IMR-90 (cell line): ENCODE data around the gene A4GALT. TPM values are rescaled to one million over a fixed set of nuclear protein-coding genes. Genes with fewer than 3 reads are reported as not detected.
A peak's percentile ranks its signal among the peaks of the same experiment; 100 is the strongest.

Experiments used
- ATAC-seq: fragments of 200-7000 bp; cut with Tn5 transposase; 2 replicates; pipeline ENCODE4 v1.9.1; 2020; ENCODE audit warnings: low read depth, mild to moderate bottlenecking, moderate library complexity
- BruUV-seq: library from RNA; stranded (reverse); fragments of 400-500 nt; replicated peaks from 2 replicates; lab custom pipeline; 2021; lab: Mats Ljungman, UMichigan
- CTCF ChIA-PET: fragments of 300-600 bp; formaldehyde crosslinking; extraction: SDS; loops from one replicate; lab custom pipeline; 2021; ENCODE audit warnings: antibody characterized with exemption; lab: Yijun Ruan, JAX
- POLR2A ChIA-PET: fragments of 300-600 bp; sonication (Branson Sonifier 250); formaldehyde crosslinking; loops from one replicate; lab custom pipeline; 2022; ENCODE audit warnings: antibody characterized with exemption; ENCODE audit not compliant: unreplicated experiment; lab: Charles Lee
- DNase-seq: peaks from one replicate; pipeline ENCODE4 v3.0.0; 2013
- H2AFZ ChIP-seq: replicated peaks from 2 replicates; pipeline ENCODE3; 2013; ENCODE audit warnings: low read length, mild to moderate bottlenecking; ENCODE audit not compliant: poor library complexity
- H2AK5ac ChIP-seq: 2 replicates; pipeline ENCODE4 v1.6.1; 2013; ENCODE audit warnings: low read depth, low read length, inconsistent platforms
- H2AK9ac ChIP-seq: replicated peaks from 2 replicates; pipeline ENCODE3; 2013; ENCODE audit warnings: mild to moderate bottlenecking, low read depth, low read length, moderate library complexity; ENCODE audit not compliant: poor library complexity
- H2BK120ac ChIP-seq: 2 replicates; pipeline ENCODE4 v1.6.1; 2013; ENCODE audit warnings: low read depth, low read length, inconsistent platforms
- H2BK15ac ChIP-seq: 3 replicates; pipeline ENCODE4 v1.6.1; 2013; ENCODE audit warnings: low read depth, low read length, inconsistent platforms
- H2BK20ac ChIP-seq: 2 replicates; pipeline ENCODE4 v1.6.1; 2013; ENCODE audit warnings: low read depth, mild to moderate bottlenecking, inconsistent platforms, low read length, moderate library complexity
- H2BK5ac ChIP-seq: 2 replicates; pipeline ENCODE4 v1.6.1; 2013; ENCODE audit warnings: mild to moderate bottlenecking, low read depth, low read length, inconsistent platforms; ENCODE audit not compliant: poor library complexity, severe bottlenecking
- H3K14ac ChIP-seq: replicated peaks from 2 replicates; pipeline ENCODE4 v1.6.1; 2013; ENCODE audit warnings: low read depth, low read length, inconsistent platforms
- H3K18ac ChIP-seq: 2 replicates; pipeline ENCODE4 v1.6.1; 2013; ENCODE audit warnings: low read depth, low read length, control low read depth
- H3K23ac ChIP-seq: 2 replicates; pipeline ENCODE4 v1.6.1; 2013; ENCODE audit warnings: low read depth, low read length, inconsistent platforms
- H3K27ac ChIP-seq: 2 replicates; pipeline ENCODE4 v1.5.1; 2013; ENCODE audit warnings: mild to moderate bottlenecking, control low read depth, low read length; ENCODE audit not compliant: insufficient read depth
- H3K27me3 ChIP-seq: 2 replicates; pipeline ENCODE4 v1.6.1; 2013; ENCODE audit warnings: low read length; ENCODE audit not compliant: control insufficient read depth, insufficient read depth
- H3K36me3 ChIP-seq: 2 replicates; pipeline ENCODE4 v1.6.1; 2013; ENCODE audit warnings: low read length, mixed read lengths; ENCODE audit not compliant: control insufficient read depth, insufficient read depth
- H3K4ac ChIP-seq: 2 replicates; pipeline ENCODE4 v1.6.1; 2013; ENCODE audit warnings: low read depth, low read length, inconsistent platforms
- H3K4me1 ChIP-seq: 2 replicates; pipeline ENCODE4 v1.6.1; 2013; ENCODE audit warnings: low read length, mixed read lengths; ENCODE audit not compliant: control insufficient read depth, insufficient read depth
- H3K4me2 ChIP-seq: 2 replicates; pipeline ENCODE4 v1.6.1; 2013; ENCODE audit warnings: low read depth, mild to moderate bottlenecking, control low read depth, low read length, moderate library complexity
- H3K4me3 ChIP-seq: 2 replicates; pipeline ENCODE4 v1.5.1; 2013; ENCODE audit warnings: low read depth, mild to moderate bottlenecking, control low read depth, low read length, moderate library complexity; ENCODE audit not compliant: insufficient read depth
- H3K56ac ChIP-seq: 2 replicates; pipeline ENCODE4 v1.6.1; 2013; ENCODE audit warnings: low read length, inconsistent platforms; ENCODE audit not compliant: insufficient read depth; ENCODE audit errors: extremely low read depth
- H3K79me1 ChIP-seq, 2 experiments: 2 replicates each; pipeline ENCODE4 v1.6.1; 2013; ENCODE audit warnings: low read length in 2 of 2, inconsistent platforms in 1 of 2, low read depth in 1 of 2
- H3K9ac ChIP-seq: 2 replicates; pipeline ENCODE4 v1.6.1; 2013; ENCODE audit warnings: low read depth, low read length, control low read depth
- H3K9me1 ChIP-seq: 2 replicates; pipeline ENCODE4 v1.6.1; 2013; ENCODE audit warnings: low read length, inconsistent platforms; ENCODE audit not compliant: insufficient read depth
- H3K9me3 ChIP-seq: 2 replicates; pipeline ENCODE4 v1.6.1; 2013; ENCODE audit warnings: low read length; ENCODE audit not compliant: control insufficient read depth, insufficient read depth
- H4K20me1 ChIP-seq: 2 replicates; pipeline ENCODE4 v1.6.1; 2013; ENCODE audit warnings: low read length, inconsistent platforms; ENCODE audit not compliant: insufficient read depth
- H4K5ac ChIP-seq: 2 replicates; pipeline ENCODE4 v1.6.1; 2013; ENCODE audit warnings: mild to moderate bottlenecking, low read depth, low read length, control low read depth
- H4K8ac ChIP-seq, 2 experiments: 2 replicates each; pipeline ENCODE4 v1.6.1; 2013; ENCODE audit warnings: low read depth in 2 of 2, low read length in 2 of 2, control low read depth in 1 of 2, inconsistent platforms in 1 of 2
- H4K91ac ChIP-seq: 2 replicates; pipeline ENCODE4 v1.6.1; 2013; ENCODE audit warnings: low read depth, low read length, inconsistent platforms; ENCODE audit not compliant: insufficient read depth
- CHD1 ChIP-seq: IDR thresholded peaks from 2 replicates; pipeline ENCODE4 v1.6.1; 2012; ENCODE audit warnings: low read depth, low read length, improper control_type of control experiment
- WGBS, 2 experiments: methylation state at CpG; one replicate each; pipeline versions ENCODE4 v1.1.5 to v1.1.7; 2013; ENCODE audit warnings: missing lambda C conversion rate in 2 of 2; ENCODE audit not compliant: insufficient read length in 1 of 2; ENCODE audit errors: extremely low coverage in 2 of 2; 5-methylcytosine and 5-hydroxymethylcytosine counted together
- dilution Hi-C: fragments of 300-500 bp; cut with HindIII; formaldehyde crosslinking; loops from one replicate; pipeline ENCODE4 v1.14.3; 2018; ENCODE audit warnings: low sequenced_read_pairs; ENCODE audit not compliant: unreplicated experiment
- in situ Hi-C: fragments of 300-500 bp; cut with MboI; formaldehyde crosslinking; loops from 3 replicates; pipeline ENCODE4 v1.14.3; 2019; ENCODE audit warnings: low sequenced_read_pairs, inconsistent platforms, mixed read lengths
- intact Hi-C: fragments of 100-400 bp; cut with micrococcal nuclease; formaldehyde crosslinking; loops from 2 replicates; pipeline ENCODE4 v1.10.0; 2022
- polyA plus RNA-seq, 3 experiments: library from polyadenylated mRNA; depleted of rRNA; stranded (reverse); fragments of >200 nt; gene quantifications; 2 replicates each; pipeline ENCODE4 v1.2.3, GENCODE V29; 2012; ENCODE audit warnings: low replicate concordance in 1 of 3
- total RNA-seq: library from RNA; depleted of rRNA; stranded (reverse); fragments of >200 nt; gene quantifications from 2 replicates; pipeline ENCODE4 v1.2.3, GENCODE V29; 2012

Gene A4GALT
- total and polyA plus RNA-seq, 2 of the 4 experiments (the other 2 are of a cell fraction) = 1.6 to 6.1 TPM

DNA sequence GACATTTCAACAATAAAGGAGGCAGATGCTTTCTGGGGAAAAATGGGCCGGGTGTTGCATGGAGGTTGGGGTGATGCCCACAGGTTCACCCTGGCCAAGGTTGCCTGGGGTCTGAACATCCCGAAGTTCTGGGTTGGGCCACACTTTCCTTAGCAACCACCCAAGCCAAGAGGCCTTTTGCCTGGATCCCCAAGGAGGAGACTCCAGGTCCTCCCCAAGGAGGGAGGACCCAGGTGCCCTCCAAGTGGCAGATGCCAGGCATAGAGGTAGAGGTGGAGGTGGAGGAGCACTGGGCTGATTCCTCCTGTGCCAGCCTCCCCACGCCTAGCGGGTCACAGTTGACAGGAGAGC, 72.7 kb downstream of the A4GALT start:
- Histone ChIP-seq H4K20me1 (peaks cover 54% of the 10 kb centered on the region), H3K27ac (peak overlapping the region; percentile 69; the same call in 1 of the 2 replicates), H2BK20ac (no peak overlapping the region), H3K9ac (peak overlapping the region; percentile 98; the same call in 1 of the 2 replicates), H4K8ac (no peak overlapping the region; a peak in 2 of 4 replicates), H3K36me3 (no peaks in the 10 kb centered on the region), H2AFZ (peak overlapping the region; percentile 7), H3K79me1 (peaks cover 4 to 65% of the 10 kb centered on the region in 2 experiments; a peak in 2 of 4 replicates), H4K91ac (0 out of 2 replicates have a peak overlapping the region, but pooled peaks have one; percentile 6), H3K4me2 (peak overlapping the region; percentile 95), H3K14ac (peak overlapping the region; percentile 100; the same call in 1 of the 2 replicates), H3K9me1 (peaks cover 28% of the 10 kb centered on the region), H3K18ac (no peak overlapping the region), H2BK15ac (no peak overlapping the region), H3K56ac (no peak overlapping the region; the same call in 1 of the 2 replicates), H4K5ac (no peak overlapping the region), H3K4me3 (peak overlapping the region; percentile 85), H2BK5ac (no peak overlapping the region), H2AK9ac (peak overlapping the region; percentile 100), H2BK120ac (no peak overlapping the region), H3K4me1 (peaks cover 42% of the 10 kb centered on the region), H3K9me3 (no peaks in the 10 kb centered on the region), H2AK5ac (peak overlapping the region; percentile 100; the same call in 1 of the 2 replicates), H3K27me3 (no peaks in the 10 kb centered on the region), H3K23ac (peak overlapping the region; percentile 99; the same call in 1 of the 2 replicates), H3K4ac (peak overlapping the region; percentile 99)
- POLR2A ChIA-PET = no interaction called here
- DNase-seq = no peak
- CTCF ChIA-PET = interaction anchor here (0.7 kb wide), 1 partner anchor 26 kb away, joined by 3 read pairs; no protein-coding TSS in a partner anchor
- intact Hi-C loops (no loop called here), dilution Hi-C loops (no loop called here), in situ Hi-C loops (no loop called here)
- no CpG with 5 or more reads among the region's 4 CpGs for WGBS, 2 experiments
- no peak for ATAC-seq
- TF ChIP-seq CHD1 = no peak
- no TSS peak for BruUV-seq
